Placental pericyte (primary cell): Measurements from ENCODE around the gene ZNF587B. TPM values are rescaled to one million over a fixed set of nuclear protein-coding genes. Genes with fewer than 3 reads are reported as not detected.

ENCODE experiments used
- total RNA-seq: library from RNA; depleted of rRNA; stranded (reverse); fragments of >200 nt; gene quantifications from 2 replicates; pipeline ENCODE4 v1.2.3, GENCODE V29; 2012

ZNF587B gene
- total RNA-seq: 21.0 and 30.6 TPM in 2 replicates

DNA sequence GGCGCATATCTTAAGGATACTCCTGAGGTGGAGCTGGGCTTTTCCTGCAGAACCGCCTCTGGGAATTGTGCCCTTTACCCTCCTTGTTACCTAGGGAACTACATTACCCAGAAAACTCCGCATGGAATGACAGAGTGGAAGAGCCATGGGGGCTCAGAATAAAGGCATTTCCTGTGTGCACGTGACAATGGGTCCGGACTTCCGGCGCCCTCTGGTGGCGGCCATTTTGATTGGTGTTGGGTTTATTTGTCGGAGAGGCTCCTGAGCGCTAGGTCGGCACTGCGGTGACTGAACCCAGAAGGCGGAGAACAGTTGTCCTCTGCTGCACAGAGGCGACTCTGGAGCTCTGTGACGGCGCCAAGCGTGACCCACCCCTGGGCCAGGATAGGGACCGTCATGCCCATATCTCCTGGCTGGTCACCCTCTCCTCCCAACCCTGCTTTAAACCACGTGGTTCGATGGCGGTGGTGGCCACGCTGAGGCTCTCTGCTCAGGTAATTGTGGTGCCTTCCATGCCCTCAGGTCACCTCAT lies at the start of gene ZNF587B:
ZNF587B (plus strand) TSS at position 229 of the 532 bp plus-strand sequence; CDS start at position 459, 230 bp downstream.

DNA sequence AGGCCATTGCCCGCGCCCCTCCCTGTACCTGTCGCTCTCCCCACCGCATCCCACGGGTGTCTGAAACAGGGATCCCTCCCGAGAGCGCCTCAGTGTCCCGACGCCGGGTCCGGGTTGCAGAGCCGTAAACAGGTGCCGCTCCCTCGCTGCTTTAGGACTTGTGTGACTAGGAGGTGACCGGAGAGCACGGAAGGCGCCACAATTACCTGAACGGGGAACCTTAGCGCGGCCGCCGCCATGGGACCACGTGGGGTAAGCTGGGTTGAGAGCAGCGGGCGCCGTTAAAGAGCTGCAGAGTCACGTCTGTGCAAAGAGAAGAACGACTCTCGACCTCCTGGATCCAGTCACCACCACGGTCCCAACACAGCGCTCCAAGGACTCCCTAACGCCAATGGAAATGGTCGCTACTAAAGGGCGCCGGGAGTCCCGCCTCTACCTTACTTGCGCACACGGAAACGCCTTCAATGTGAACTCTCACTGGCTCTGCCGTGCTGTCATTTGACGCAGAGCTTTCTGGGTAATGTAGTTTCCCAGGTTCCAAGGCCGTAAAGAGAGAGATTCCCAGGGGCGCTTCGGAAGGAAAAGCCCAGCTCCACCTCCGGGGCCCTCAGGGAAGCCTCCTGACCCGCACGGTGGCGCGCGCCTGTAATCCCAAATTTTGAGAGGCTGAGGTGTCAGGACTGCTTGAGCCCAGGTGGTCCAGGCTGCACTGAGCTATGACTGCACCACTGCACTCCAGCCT lies 15.4 kb upstream of the ZNF587B start, which contains the start of gene ZNF552:
ZNF552 (minus strand) TSS at position 409 of the 742 bp plus-strand sequence; CDS start at position 239, 170 bp downstream.

DNA sequence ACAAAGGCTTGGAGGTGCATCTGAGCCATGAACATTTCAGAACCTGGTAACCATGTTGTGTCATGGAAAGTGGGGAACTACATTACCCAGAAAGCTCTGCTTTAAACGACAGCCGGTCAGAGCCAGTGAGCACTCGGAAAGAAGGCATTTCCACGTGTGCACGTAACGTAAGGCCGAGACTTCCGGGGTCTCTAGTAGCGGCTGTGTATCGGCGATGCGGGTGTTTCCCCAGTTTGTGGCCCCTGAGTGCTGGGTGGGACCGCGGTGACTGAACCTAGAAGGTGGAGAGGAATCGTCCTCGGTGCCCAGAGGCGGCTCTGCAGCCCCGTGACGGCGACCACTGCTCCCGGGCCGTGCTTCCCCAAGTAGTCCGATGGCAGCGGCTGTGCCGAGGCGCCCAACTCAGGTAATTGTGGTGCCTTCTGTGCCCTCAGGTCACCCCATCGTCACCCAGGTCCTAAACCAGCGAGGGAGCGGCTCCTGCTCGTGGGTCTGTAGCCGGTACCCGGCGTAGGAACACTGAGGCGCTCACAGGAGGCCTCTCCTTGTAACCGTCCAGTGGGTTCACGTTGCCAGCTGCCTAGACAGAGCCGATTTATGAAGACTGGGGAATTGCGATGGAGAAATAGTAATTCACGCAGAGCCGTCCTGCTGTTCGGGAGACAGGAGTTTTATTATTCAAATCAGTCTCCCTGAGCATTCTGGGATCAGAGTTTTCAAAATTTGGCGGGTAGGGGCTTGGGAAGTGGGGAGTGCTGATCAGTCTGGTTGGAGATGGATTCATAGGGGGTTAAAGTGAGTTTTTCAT lies 19.8 kb downstream of the ZNF587B start, which contains the start of gene ZNF587:
ZNF587 (plus strand) TSS at position 194 of the 808 bp plus-strand sequence; CDS start at position 374, 180 bp downstream.

DNA sequence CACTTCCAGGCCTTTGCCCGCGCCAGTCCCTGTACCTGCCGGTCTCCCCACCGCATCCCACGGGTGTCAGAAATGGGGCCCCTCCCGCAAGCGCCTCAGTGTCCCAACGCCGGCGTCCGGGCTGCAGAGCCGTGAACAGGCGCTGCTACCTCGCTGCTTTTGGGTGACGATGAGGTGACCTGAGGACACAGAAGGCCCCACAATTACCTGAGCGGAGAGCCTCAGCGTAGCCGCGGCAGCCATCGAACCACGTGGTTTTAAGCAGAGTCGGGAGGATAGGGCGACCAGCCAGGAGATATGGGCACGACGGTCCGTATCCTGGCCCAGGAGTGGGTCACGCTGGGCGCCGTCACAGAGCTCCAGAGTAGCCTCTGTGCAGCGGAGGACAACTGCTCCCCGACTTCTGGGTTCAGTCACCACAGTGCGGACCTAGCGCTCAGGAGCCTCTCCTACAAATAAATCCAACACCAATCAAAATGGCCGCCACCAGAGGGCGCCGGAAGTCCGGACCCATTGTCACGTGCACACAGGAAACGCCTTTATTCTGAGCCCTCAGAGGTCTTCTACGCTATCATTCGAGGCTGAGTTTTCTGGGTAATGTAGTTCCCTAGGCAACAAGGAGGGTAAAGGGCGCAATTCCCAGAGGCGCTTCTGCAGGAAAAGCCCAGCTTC lies 58.6 kb downstream of the ZNF587B start, which contains the start of gene ZNF814:
ZNF814 (minus strand) TSS at position 478 of the 672 bp plus-strand sequence; CDS start at position 243, 235 bp downstream.

Other genes with a start within 250 kb of the ZNF587B start
- 3.5 and 15.3 TPM in 2 replicates for gene ZIK1, start 246.2 kb upstream of the ZNF587B start, total RNA-seq
- 2.2 and 11.0 TPM in 2 replicates for gene ZNF530, start 230.4 kb upstream of the ZNF587B start, total RNA-seq
- 29.1 and 32.1 TPM in 2 replicates for gene ZNF134, start 216.1 kb upstream of the ZNF587B start, total RNA-seq
- 11.2 and 11.6 TPM in 2 replicates for gene ZNF211, start 197.1 kb upstream of the ZNF587B start, total RNA-seq
- 0.22 TPM in 1 of 2 replicates, not detected in the other for gene ZSCAN4, start 161.4 kb upstream of the ZNF587B start, total RNA-seq
- gene ZNF551, start 148.3 kb upstream of the ZNF587B start, total RNA-seq: 5.7 and 12.2 TPM in 2 replicates
- 2.3 and 3.3 TPM in 2 replicates for gene ZNF154, start 121.1 kb upstream of the ZNF587B start, total RNA-seq
- gene ZNF671, start 102.7 kb upstream of the ZNF587B start, total RNA-seq: 6.1 and 7.4 TPM in 2 replicates
- 10.1 and 13.2 TPM in 2 replicates for gene ZNF776, start 83.5 kb upstream of the ZNF587B start, total RNA-seq
- gene ZNF586, start 60.6 kb upstream of the ZNF587B start, total RNA-seq: 12.5 and 12.9 TPM in 2 replicates
- gene ZNF552, start 15.4 kb upstream of the ZNF587B start, total RNA-seq: 6.6 and 7.2 TPM in 2 replicates
- gene ZNF587, start 19.6 kb downstream of the ZNF587B start, total RNA-seq: 34.1 and 37.8 TPM in 2 replicates
- gene ZNF814, start 58.7 kb downstream of the ZNF587B start, total RNA-seq: 7.0 and 13.9 TPM in 2 replicates
- 13.3 and 17.9 TPM in 2 replicates for gene ZNF417, start 86.3 kb downstream of the ZNF587B start, total RNA-seq
- 3.1 and 4.0 TPM in 2 replicates for gene ZNF418, start 105.1 kb downstream of the ZNF587B start, total RNA-seq
- 4.8 and 5.0 TPM in 2 replicates for gene ZNF256, start 117.4 kb downstream of the ZNF587B start, total RNA-seq
- gene C19orf18, start 144.2 kb downstream of the ZNF587B start, total RNA-seq: 0.14 and 0.44 TPM in 2 replicates
- gene ZNF606, start 172.5 kb downstream of the ZNF587B start, total RNA-seq: 14.2 and 18.4 TPM in 2 replicates
- gene ZSCAN1, start 203.7 kb downstream of the ZNF587B start, total RNA-seq: not detected in 2 replicates
- 2.7 and 3.9 TPM in 2 replicates for gene ZNF135, start 229.0 kb downstream of the ZNF587B start, total RNA-seq